SK-N-MC (cell line): ENCODE measurements around the gene NAA60.
"Not testable (repeated sequence)": the region's sequence is repeated elsewhere in the genome, so short reads cannot be mapped to it uniquely, and the experiment has no call there.

Experiments used
- EZH2 ChIP-seq: fragments of 200-600 bp; sonication (generic); IDR thresholded peaks from one replicate; pipeline ENCODE4 v1.6.1; 2017; ENCODE audit warnings: antibody characterized with exemption
- FOXP2 ChIP-seq: optimal IDR thresholded peaks from 2 replicates; pipeline ENCODE3; 2011; ENCODE audit warnings: mild to moderate bottlenecking, moderate library complexity; ENCODE audit not compliant: insufficient read depth; ENCODE audit errors: extremely low read length, control extremely low read depth
- POLR2AphosphoS5 ChIP-seq: IDR thresholded peaks from 2 replicates; pipeline ENCODE4 v1.6.1; 2012; ENCODE audit warnings: mild to moderate bottlenecking, low read depth, low read length, borderline replicate concordance

GRCh38 chr16:3527216-3527829 is 83.8 kb downstream of the NAA60 start:
- not testable (repeated sequence) for TF ChIP-seq EZH2, POLR2AphosphoS5, FOXP2
